OCI-LY1 (cell line): ENCODE measurements around the gene RPL32.

ENCODE experiments used
- H2AFZ ChIP-seq: fragments of 200-600 bp; sonication (generic), shearing (Covaris generic); 2 replicates; pipeline ENCODE4 v1.6.0; 2014; ENCODE audit warnings: antibody characterized with exemption, mild to moderate bottlenecking, low read length
- H3F3A ChIP-seq: fragments of 200-600 bp; sonication (generic), shearing (Covaris generic); 2 replicates; pipeline ENCODE4 v1.6.0; 2014; ENCODE audit warnings: mild to moderate bottlenecking, antibody characterized with exemption, low read length, moderate library complexity; ENCODE audit not compliant: insufficient read depth
- H3K27ac ChIP-seq: fragments of 200-600 bp; sonication (generic); 2 replicates; pipeline ENCODE4 v1.5.1; 2014; ENCODE audit warnings: low read length, mixed run types, mild to moderate bottlenecking, low read depth; ENCODE audit not compliant: poor library complexity, severe bottlenecking
- H3K27me3 ChIP-seq: fragments of 200-600 bp; sonication (generic); 2 replicates; pipeline ENCODE4 v1.6.0; 2014; ENCODE audit warnings: antibody characterized with exemption, mild to moderate bottlenecking, low read length, moderate library complexity; ENCODE audit not compliant: insufficient read depth
- H3K36me3 ChIP-seq: fragments of 200-600 bp; sonication (generic); 2 replicates; pipeline ENCODE4 v1.6.1; 2014; ENCODE audit warnings: mild to moderate bottlenecking, antibody characterized with exemption, low read length, moderate library complexity, mixed read lengths; ENCODE audit not compliant: insufficient read depth
- H3K4me1 ChIP-seq: fragments of 200-600 bp; sonication (generic); 2 replicates; pipeline ENCODE4 v1.5.1; 2014; ENCODE audit warnings: mild to moderate bottlenecking, low read length, moderate library complexity; ENCODE audit not compliant: insufficient read depth, severe bottlenecking
- H3K4me2 ChIP-seq: fragments of 200-600 bp; sonication (generic), shearing (Covaris generic); 2 replicates; pipeline ENCODE4 v1.6.1; 2014; ENCODE audit warnings: low read length
- H3K4me3 ChIP-seq: fragments of 200-600 bp; sonication (generic); 2 replicates; pipeline ENCODE4 v1.5.1; 2014; ENCODE audit warnings: low read length, low read depth, mild to moderate bottlenecking, mixed read lengths; ENCODE audit not compliant: poor library complexity, severe bottlenecking
- H3K79me2 ChIP-seq: fragments of 200-600 bp; shearing (Covaris generic); 2 replicates; pipeline ENCODE4 v1.6.1; 2016; ENCODE audit warnings: mixed run types, low read length, mixed read lengths; ENCODE audit not compliant: insufficient read depth
- H3K9ac ChIP-seq: fragments of 200-600 bp; sonication (generic), shearing (Covaris generic); 2 replicates; pipeline ENCODE4 v1.6.1; 2014; ENCODE audit warnings: mild to moderate bottlenecking, low read length, mixed read lengths
- H3K9me2 ChIP-seq: fragments of 200-600 bp; sonication (generic), shearing (Covaris generic); 2 replicates; pipeline ENCODE4 v1.6.1; 2014; ENCODE audit warnings: low read depth, mild to moderate bottlenecking, low read length, mixed read lengths
- H3K9me3 ChIP-seq: fragments of 200-600 bp; shearing (Covaris generic); 2 replicates; pipeline ENCODE4 v1.6.1; 2014; ENCODE audit warnings: low read length, mixed read lengths
- H4K20me1 ChIP-seq: fragments of 200-600 bp; sonication (generic), shearing (Covaris generic); 2 replicates; pipeline ENCODE4 v1.6.0; 2016; ENCODE audit warnings: mild to moderate bottlenecking, low read length; ENCODE audit not compliant: insufficient read depth
- CTCF ChIP-seq: fragments of 200-600 bp; sonication (generic), shearing (Covaris generic); IDR thresholded peaks from 2 replicates; pipeline ENCODE4 v1.5.1; 2017; ENCODE audit warnings: mild to moderate bottlenecking, antibody characterized with exemption, low read length, moderate library complexity, mixed read lengths
- EZH2 ChIP-seq: fragments of 200-600 bp; sonication (generic), shearing (Covaris generic); IDR thresholded peaks from 2 replicates; pipeline ENCODE4 v1.8.0; 2017; ENCODE audit warnings: borderline replicate concordance, mixed run types, mild to moderate bottlenecking, antibody characterized with exemption, low read length, moderate library complexity, mixed read lengths

RPL32 gene

GRCh38 chr3:12865271-12865670 is 23.9 kb upstream of the RPL32 start:
- H3K4me2 ChIP-seq: no peak overlapping the region
- H3K79me2 ChIP-seq: no peaks in the 10 kb centered on the region
- H3K9me2 ChIP-seq: no peaks in the 10 kb centered on the region
- H3K27ac ChIP-seq: no peak overlapping the region
- no peaks in the 10 kb centered on the region for H4K20me1 ChIP-seq
- H3F3A ChIP-seq: no peaks in the 10 kb centered on the region
- peaks cover 18% of the 10 kb centered on the region; the same call in 1 of the 2 replicates for H3K27me3 ChIP-seq
- H3K4me1 ChIP-seq: no peaks in the 10 kb centered on the region
- no peak overlapping the region for H2AFZ ChIP-seq
- no peak overlapping the region for H3K4me3 ChIP-seq
- no peak overlapping the region for H3K9ac ChIP-seq
- TF ChIP-seq CTCF (no peak), EZH2 (no peak)
- 0 out of 2 replicates have a peak, but pooled peaks cover 3% of the 10 kb centered on the region for H3K9me3 ChIP-seq
- H3K36me3 ChIP-seq: no peaks in the 10 kb centered on the region; the same call in 1 of the 2 replicates

GRCh38 chr3:12862387-12862786 is 21.0 kb upstream of the RPL32 start:
- Histone ChIP-seq H4K20me1 (no peaks in the 10 kb centered on the region), H2AFZ (no peak overlapping the region), H3K79me2 (no peaks in the 10 kb centered on the region), H3K9ac (no peak overlapping the region), H3K36me3 (no peaks in the 10 kb centered on the region; the same call in 1 of the 2 replicates), H3K9me3 (0 out of 2 replicates have a peak, but pooled peaks cover 3% of the 10 kb centered on the region), H3F3A (no peaks in the 10 kb centered on the region), H3K27ac (no peak overlapping the region), H3K4me3 (no peak overlapping the region), H3K4me1 (no peaks in the 10 kb centered on the region), H3K27me3 (peaks cover 15% of the 10 kb centered on the region; the same call in 1 of the 2 replicates), H3K4me2 (no peak overlapping the region), H3K9me2 (no peaks in the 10 kb centered on the region)
- no peak for TF ChIP-seq EZH2
- TF ChIP-seq CTCF: no peak

GRCh38 chr3:12861611-12862010 is 20.2 kb upstream of the RPL32 start:
- H3K27me3 ChIP-seq: peaks cover 18% of the 10 kb centered on the region; the same call in 1 of the 2 replicates
- no peak overlapping the region for H3K27ac ChIP-seq
- no peak overlapping the region for H3K4me2 ChIP-seq
- no peaks in the 10 kb centered on the region for H3F3A ChIP-seq
- no peaks in the 10 kb centered on the region; the same call in 1 of the 2 replicates for H3K36me3 ChIP-seq
- H3K4me3 ChIP-seq: no peak overlapping the region
- H3K9me2 ChIP-seq: no peaks in the 10 kb centered on the region
- TF ChIP-seq CTCF (no peak), EZH2 (no peak)
- H2AFZ ChIP-seq: no peak overlapping the region
- H3K4me1 ChIP-seq: no peaks in the 10 kb centered on the region
- H3K9me3 ChIP-seq: 0 out of 2 replicates have a peak, but pooled peaks cover 3% of the 10 kb centered on the region
- H3K79me2 ChIP-seq: no peaks in the 10 kb centered on the region
- H3K9ac ChIP-seq: no peak overlapping the region
- H4K20me1 ChIP-seq: no peaks in the 10 kb centered on the region
